Astrocyte (in vitro differentiated cells and primary cell): ENCODE results near the gene C6orf15. TPM values are rescaled to one million over a fixed set of nuclear protein-coding genes. Genes with fewer than 3 reads are reported as not detected.

Source experiments
- DNase-seq: peaks from one replicate; pipeline ENCODE4 v3.0.0-alpha.2; 2010; ENCODE audit warnings: low read depth
- FAIRE-seq: peaks from 2 replicates; lab custom pipeline; 2011; peaks lifted over from hg19 to GRCh38; lab: Jason Lieb, UNC
- H2AFZ ChIP-seq: 2 replicates; pipeline ENCODE4 v1.6.0; 2012; ENCODE audit warnings: low read depth, low read length, inconsistent platforms
- H3K27ac ChIP-seq: 2 replicates; pipeline ENCODE4 v1.5.1; 2011; ENCODE audit warnings: low read depth, low read length, inconsistent platforms
- H3K27me3 ChIP-seq: 2 replicates; pipeline ENCODE4 v1.6.0; 2011; ENCODE audit warnings: low read length, inconsistent platforms; ENCODE audit not compliant: insufficient read depth
- H3K36me3 ChIP-seq: 2 replicates; pipeline ENCODE4 v1.5.1; 2011; ENCODE audit warnings: low read length, inconsistent platforms; ENCODE audit not compliant: insufficient read depth
- H3K4me1 ChIP-seq: 2 replicates; pipeline ENCODE4 v1.5.1; 2011; ENCODE audit warnings: low read length, inconsistent platforms; ENCODE audit not compliant: insufficient read depth
- H3K4me2 ChIP-seq: 2 replicates; pipeline ENCODE4 v1.6.0; 2012; ENCODE audit warnings: low read length, inconsistent platforms
- H3K4me3 ChIP-seq: 2 replicates; pipeline ENCODE4 v1.5.1; 2011; ENCODE audit warnings: low read depth, mild to moderate bottlenecking, low read length, inconsistent platforms; ENCODE audit not compliant: insufficient read depth
- H3K79me2 ChIP-seq: 2 replicates; pipeline ENCODE4 v1.6.0; 2012; ENCODE audit warnings: mild to moderate bottlenecking, low read length, inconsistent platforms; ENCODE audit not compliant: insufficient read depth
- H3K9ac ChIP-seq: 2 replicates; pipeline ENCODE4 v1.6.0; 2012; ENCODE audit warnings: mild to moderate bottlenecking, low read length, inconsistent platforms
- H3K9me3 ChIP-seq: 2 replicates; pipeline ENCODE4 v1.5.1; 2012; ENCODE audit warnings: low read depth, mild to moderate bottlenecking, low read length, inconsistent platforms; ENCODE audit not compliant: insufficient read depth
- H4K20me1 ChIP-seq: 2 replicates; pipeline ENCODE4 v1.6.0; 2012; ENCODE audit warnings: low read length, inconsistent platforms; ENCODE audit not compliant: insufficient read depth
- H3K27ac Mint-ChIP-seq: one replicate; pipeline ENCODE4 v1.8.0; 2021; ENCODE audit warnings: mild to moderate bottlenecking, mixed read lengths; ENCODE audit not compliant: unreplicated experiment
- H3K27me3 Mint-ChIP-seq: one replicate; pipeline ENCODE4 v1.8.0; 2021; ENCODE audit warnings: low read depth, mixed read lengths; ENCODE audit not compliant: unreplicated experiment
- H3K36me3 Mint-ChIP-seq: one replicate; pipeline ENCODE4 v1.8.0; 2021; ENCODE audit warnings: low read depth, mixed read lengths; ENCODE audit not compliant: unreplicated experiment
- H3K4me1 Mint-ChIP-seq: one replicate; pipeline ENCODE4 v1.8.0; 2021; ENCODE audit warnings: low read depth, mixed read lengths; ENCODE audit not compliant: unreplicated experiment
- H3K4me3 Mint-ChIP-seq: one replicate; pipeline ENCODE4 v1.8.0; 2021; ENCODE audit warnings: mild to moderate bottlenecking, moderate library complexity, mixed read lengths; ENCODE audit not compliant: unreplicated experiment
- H3K9me3 Mint-ChIP-seq: one replicate; pipeline ENCODE4 v1.8.0; 2021; ENCODE audit warnings: mild to moderate bottlenecking, mixed read lengths; ENCODE audit not compliant: unreplicated experiment
- EZH2 ChIP-seq: IDR thresholded peaks from 2 replicates; pipeline ENCODE4 v1.6.1; 2012; ENCODE audit warnings: mild to moderate bottlenecking, low read length, inconsistent platforms; ENCODE audit not compliant: insufficient read depth
- total RNA-seq: library from RNA; stranded (reverse); gene quantifications from 2 replicates; pipeline ENCODE4 v1.2.1, GENCODE V29; 2021
- TF ChIP-seq, protein P1 (sequence below): IDR thresholded peaks from 2 replicates; pipeline ENCODE4 v1.5.1; 2011; ENCODE audit warnings: low read depth, mild to moderate bottlenecking, inconsistent platforms, low read length, moderate library complexity; ENCODE audit not compliant: insufficient read depth

The C6orf15 gene
- total RNA-seq, 1 donor from 2014 or later = 6.4 TPM

DNA sequence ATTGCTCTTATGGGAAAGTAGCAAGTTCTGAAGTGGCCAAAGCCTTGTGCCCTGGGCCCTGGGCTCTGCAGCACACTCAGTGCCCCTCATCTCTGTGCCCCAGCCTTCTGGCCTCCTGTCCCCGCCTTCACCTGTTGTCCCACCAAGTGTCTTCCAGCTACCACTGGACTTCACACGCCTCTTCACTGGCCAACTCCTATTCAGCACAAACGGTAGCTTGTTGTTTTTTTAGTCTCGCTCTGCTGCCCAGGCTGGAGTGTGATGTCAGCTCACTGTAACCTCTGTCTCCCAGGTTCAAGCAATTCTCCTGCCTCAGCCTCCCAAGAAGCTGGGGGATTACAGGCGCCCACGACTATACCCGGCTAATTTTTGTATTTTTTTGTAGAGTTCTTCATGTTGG lies 40.4 kb upstream of the C6orf15 start:
- peaks cover 5% of the 10 kb centered on the region for H3K4me1 ChIP-seq
- no peak overlapping the region for H3K27ac ChIP-seq
- FAIRE-seq = no peak
- Mint-ChIP-seq H3K27me3 (no peaks in the 10 kb centered on the region), H3K4me1 (no peaks in the 10 kb centered on the region), H3K36me3 (peaks cover 14% of the 10 kb centered on the region), H3K27ac (no peak overlapping the region), H3K4me3 (no peak overlapping the region), H3K9me3 (no peaks in the 10 kb centered on the region)
- H3K36me3 ChIP-seq = no peaks in the 10 kb centered on the region
- H3K4me2 ChIP-seq = no peak overlapping the region
- H3K9me3 ChIP-seq = no peaks in the 10 kb centered on the region
- no peak overlapping the region for H3K4me3 ChIP-seq
- no peak for DNase-seq
- no peaks in the 10 kb centered on the region for H3K27me3 ChIP-seq
- TF ChIP-seq, protein P1, sequence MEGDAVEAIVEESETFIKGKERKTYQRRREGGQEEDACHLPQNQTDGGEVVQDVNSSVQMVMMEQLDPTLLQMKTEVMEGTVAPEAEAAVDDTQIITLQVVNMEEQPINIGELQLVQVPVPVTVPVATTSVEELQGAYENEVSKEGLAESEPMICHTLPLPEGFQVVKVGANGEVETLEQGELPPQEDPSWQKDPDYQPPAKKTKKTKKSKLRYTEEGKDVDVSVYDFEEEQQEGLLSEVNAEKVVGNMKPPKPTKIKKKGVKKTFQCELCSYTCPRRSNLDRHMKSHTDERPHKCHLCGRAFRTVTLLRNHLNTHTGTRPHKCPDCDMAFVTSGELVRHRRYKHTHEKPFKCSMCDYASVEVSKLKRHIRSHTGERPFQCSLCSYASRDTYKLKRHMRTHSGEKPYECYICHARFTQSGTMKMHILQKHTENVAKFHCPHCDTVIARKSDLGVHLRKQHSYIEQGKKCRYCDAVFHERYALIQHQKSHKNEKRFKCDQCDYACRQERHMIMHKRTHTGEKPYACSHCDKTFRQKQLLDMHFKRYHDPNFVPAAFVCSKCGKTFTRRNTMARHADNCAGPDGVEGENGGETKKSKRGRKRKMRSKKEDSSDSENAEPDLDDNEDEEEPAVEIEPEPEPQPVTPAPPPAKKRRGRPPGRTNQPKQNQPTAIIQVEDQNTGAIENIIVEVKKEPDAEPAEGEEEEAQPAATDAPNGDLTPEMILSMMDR = no peak
- no peak for TF ChIP-seq EZH2
- H2AFZ ChIP-seq = no peak overlapping the region
- no peaks in the 10 kb centered on the region for H4K20me1 ChIP-seq
- H3K79me2 ChIP-seq = peaks cover 4% of the 10 kb centered on the region
- H3K9ac ChIP-seq = no peak overlapping the region

- DNase-seq = no peak
- Histone ChIP-seq H3K9me3 (no peaks in the 10 kb centered on the region), H3K4me1 (no peaks in the 10 kb centered on the region), H3K4me3 (no peak overlapping the region), H3K4me2 (no peak overlapping the region), H3K9ac (no peak overlapping the region), H3K27ac (no peak overlapping the region), H3K36me3 (peaks cover 3% of the 10 kb centered on the region), H3K79me2 (no peaks in the 10 kb centered on the region), H4K20me1 (no peaks in the 10 kb centered on the region), H2AFZ (no peak overlapping the region), H3K27me3 (no peaks in the 10 kb centered on the region)
- Mint-ChIP-seq H3K27me3 (no peaks in the 10 kb centered on the region), H3K4me1 (no peaks in the 10 kb centered on the region), H3K27ac (no peak overlapping the region), H3K36me3 (peaks cover 20% of the 10 kb centered on the region), H3K9me3 (no peaks in the 10 kb centered on the region), H3K4me3 (no peak overlapping the region)
- no peak for FAIRE-seq
- TF ChIP-seq, protein P1 = no peak
- TF ChIP-seq EZH2 = no peak
Observed at GRCh38 chr6:31149827-31150447, 37.6 kb upstream of the C6orf15 start.

GRCh38 chr6:31145386-31145785 lies 33.0 kb upstream of the C6orf15 start:
- Histone ChIP-seq H4K20me1 (no peaks in the 10 kb centered on the region), H3K79me2 (no peaks in the 10 kb centered on the region), H3K4me2 (no peak overlapping the region), H3K36me3 (peaks cover 3% of the 10 kb centered on the region), H2AFZ (no peak overlapping the region), H3K27me3 (no peaks in the 10 kb centered on the region), H3K4me1 (peaks cover 10% of the 10 kb centered on the region), H3K4me3 (no peak overlapping the region), H3K9me3 (no peaks in the 10 kb centered on the region), H3K9ac (no peak overlapping the region), H3K27ac (no peak overlapping the region)
- H3K27me3 Mint-ChIP-seq = no peaks in the 10 kb centered on the region
- peaks cover 13% of the 10 kb centered on the region for H3K36me3 Mint-ChIP-seq
- no peak overlapping the region for H3K27ac Mint-ChIP-seq
- no peak for FAIRE-seq
- H3K9me3 Mint-ChIP-seq = no peaks in the 10 kb centered on the region
- TF ChIP-seq EZH2 = no peak
- TF ChIP-seq, protein P1 = no peak
- H3K4me3 Mint-ChIP-seq = no peak overlapping the region
- DNase-seq = no peak
- peaks cover 19% of the 10 kb centered on the region for H3K4me1 Mint-ChIP-seq
